NCI-H82 treated with DMSO at 0.1 percent for 48 hours (cell line): Measurements from ENCODE around the gene EIF3C.
"Not testable (repeated sequence)": the region's sequence is repeated elsewhere in the genome, so short reads cannot be mapped to it uniquely, and the experiment has no call there.

Experiments
- DNase-seq: peaks from one replicate; lab custom pipeline; 2025; ENCODE audit not compliant: unreplicated experiment; lab: John Stamatoyannopoulos, UW

EIF3C gene

DNA sequence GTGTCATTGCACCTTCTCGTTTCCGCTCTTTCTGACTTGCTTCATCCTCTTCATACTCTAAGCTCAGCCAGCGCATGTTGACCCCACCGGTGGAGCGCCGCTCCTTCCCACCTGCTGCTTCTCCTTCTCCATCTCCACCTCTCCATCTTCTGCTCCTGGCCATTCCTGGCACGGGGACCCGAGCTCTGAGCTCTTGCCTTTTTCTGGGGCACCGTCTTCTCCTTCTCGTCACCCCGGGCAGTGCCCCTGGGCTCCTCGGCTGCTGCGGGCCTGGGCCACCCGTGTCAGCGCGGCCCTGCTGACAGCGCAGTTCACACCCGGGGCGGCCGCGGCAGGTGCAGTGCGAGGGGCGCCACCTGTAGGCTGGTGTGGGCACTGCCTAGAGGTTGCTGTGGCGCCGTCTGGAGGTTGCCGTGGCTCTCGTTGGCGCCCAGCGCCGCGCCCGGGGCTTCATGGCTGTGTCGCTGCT is 38.8 kb downstream of the EIF3C start:
- DNase-seq: not testable (repeated sequence)

DNA sequence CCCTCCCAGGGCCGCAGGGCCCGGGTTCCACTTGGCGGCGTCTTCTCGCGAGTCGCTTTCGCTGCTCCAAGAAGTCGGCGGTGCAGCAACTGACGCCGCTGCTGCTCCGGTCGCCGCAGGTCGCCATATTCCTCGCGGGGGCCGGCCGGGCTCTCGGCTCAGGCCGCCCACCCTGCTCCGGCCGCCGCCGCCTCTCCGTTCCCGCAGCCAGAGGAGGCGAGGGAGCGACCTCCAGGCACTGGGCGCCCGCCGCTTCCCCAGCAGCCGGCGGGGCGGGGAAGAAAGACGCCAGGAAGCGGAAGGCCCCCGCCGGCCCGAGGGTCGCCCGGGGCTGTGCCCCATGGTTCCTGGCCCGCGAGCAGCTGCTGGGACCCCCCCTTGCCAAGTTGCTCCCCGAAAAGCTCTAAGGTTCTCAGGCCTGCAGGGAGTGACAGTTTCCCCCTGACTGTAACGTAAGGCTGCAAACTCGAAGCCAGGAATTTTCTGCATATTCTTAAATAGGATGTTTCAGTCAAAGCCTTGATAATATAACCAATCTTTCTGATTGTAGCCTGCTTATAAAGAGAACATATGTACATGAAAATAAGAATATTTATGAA is 39.3 kb downstream of the EIF3C start:
- DNase-seq: not testable (repeated sequence)

DNA sequence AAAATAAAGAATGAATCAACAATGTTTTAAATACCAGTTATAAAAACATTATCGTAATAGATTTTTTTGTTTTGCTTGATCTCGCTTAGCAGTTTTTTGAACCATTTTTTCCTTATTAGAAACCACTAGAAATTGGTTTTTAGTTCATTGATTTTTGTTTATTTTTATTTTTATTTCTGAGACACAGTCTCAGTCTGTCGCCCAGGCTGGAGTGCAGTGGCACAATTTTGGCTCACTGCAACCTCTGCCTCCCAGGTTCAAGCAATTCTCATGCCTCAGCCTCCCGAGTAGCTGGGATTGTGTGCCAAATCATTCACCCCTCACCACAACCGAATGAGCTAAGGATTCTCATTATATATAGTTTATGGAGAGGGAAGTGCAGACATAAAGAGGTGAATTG is 40.2 kb downstream of the EIF3C start, which contains the start of gene NPIPB9:
Gene NPIPB9, plus strand, starts transcription at position 301 of the 400 bp plus-strand sequence.
- DNase-seq: not testable (repeated sequence)

DNA sequence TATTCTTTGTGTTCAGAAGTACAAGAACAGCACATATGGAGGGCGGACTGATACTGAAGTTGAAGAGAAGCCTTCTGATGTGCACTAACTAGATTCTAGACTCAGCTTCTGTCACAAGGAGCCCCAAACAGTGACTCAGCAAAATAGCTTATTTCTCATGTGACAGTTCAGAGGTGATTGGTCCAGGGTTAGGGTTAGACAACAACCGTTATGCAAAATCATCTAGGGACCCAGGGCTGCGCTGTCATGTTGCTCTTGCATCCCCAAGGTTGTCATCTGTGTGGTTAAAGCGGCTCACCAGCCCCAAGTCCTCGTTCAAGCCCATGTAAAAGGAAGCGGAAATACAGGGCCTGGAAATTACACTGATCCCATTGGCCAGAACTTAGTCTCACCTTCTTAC is 70.4 kb downstream of the EIF3C start:
- DNase-seq: not testable (repeated sequence)

DNA sequence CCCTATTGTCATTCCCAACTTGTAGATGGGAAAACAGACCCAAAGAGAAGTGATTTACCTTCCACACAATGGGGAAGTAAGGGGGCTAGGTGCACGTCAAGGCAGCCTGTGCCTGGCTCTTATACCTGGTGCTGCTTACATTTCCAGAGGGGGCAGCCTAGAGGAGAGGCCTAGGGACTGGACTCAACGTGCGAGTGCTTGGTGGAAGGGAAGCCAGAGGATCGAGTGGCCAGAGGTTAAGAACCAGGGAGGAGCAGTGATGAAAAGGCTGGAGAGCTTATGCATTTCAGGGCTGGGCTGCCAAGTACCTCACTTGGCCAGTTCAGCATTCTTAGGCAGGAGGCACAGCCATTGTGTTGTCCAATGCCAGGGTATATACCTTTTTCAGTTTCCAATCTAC is 71.1 kb downstream of the EIF3C start:
- DNase-seq: not testable (repeated sequence)
